GM19328 (cell line): ENCODE results near the gene CFAP61.

Experiments used
- ATAC-seq: cut with Tn5 transposase; IDR thresholded peaks from one replicate; pipeline ENCODE4 v1.9.1; 2021; ENCODE audit warnings: mild to moderate bottlenecking, moderate library complexity; ENCODE audit not compliant: unreplicated experiment

The CFAP61 gene

DNA sequence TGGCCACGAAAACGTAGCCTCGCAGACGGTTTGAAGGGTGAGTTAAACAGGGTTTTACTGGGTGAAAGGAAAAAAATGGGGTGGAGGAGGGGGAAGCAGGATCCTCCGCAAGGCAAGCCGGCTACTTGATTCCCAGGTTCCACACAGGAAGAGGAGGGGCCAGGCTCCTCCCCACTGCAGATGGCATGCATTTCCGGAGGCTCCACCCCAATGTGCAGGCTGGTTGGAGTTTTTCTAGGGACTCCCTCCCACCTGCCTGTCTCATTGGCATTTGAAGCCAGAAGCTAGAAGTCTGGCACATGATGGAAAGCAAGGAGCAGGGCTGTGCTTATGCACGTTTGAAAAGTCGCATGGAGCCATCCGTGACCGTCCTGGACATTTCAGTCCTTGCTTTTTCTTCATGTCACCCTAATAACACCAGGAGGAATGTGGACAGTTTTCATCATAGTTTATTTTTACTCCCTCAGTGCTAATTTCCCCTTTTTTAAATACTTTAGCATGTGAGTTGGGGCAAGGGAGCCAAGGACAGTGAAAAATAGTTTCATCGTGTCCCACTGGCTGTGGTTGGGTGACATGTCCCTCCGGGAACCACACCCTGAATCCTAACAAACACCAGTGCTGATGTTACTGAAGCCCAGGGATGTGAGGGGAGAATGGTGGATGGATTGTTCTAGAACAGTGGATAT is 215.5 kb downstream of the CFAP61 start:
- no peak for ATAC-seq

DNA sequence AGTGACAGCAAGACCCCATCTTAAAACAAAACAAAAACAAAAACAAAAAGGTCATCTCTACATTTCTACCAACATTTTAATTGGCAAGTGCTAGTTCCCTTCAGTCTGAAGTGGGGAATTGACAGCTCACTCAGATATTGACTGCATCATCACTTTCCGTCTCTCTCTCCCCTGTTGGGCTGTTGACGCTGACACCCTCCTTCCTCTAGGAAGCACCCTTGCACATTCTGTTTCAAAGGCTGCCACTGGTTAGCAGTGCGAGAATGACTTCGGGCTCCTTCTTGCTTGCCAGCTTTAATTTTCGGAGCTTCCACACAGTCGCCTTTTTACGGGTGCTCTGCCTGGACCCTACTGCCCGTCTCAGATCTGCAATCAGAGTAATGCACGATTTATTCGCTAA is 218.9 kb downstream of the CFAP61 start:
- ATAC-seq, result no peak

DNA sequence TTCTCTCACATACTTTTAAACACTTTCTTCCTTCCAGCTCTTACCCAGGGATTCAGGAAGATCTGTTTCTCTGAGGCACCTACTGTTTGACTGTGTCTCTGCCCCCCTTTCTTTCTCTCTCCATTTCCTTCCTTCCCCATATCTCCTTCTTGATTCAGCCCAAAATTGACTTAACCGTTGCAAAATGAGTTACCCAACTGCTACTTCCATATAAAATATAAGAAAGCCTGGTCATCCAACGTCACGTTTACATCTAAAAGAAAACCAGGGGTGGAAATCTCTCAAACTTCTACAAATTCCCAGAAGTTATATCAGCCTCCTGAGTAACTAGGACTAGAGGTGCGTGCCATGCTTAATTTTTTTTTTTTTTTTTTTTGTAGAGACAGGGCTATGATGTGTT is 220.4 kb downstream of the CFAP61 start:
- no peak for ATAC-seq

DNA sequence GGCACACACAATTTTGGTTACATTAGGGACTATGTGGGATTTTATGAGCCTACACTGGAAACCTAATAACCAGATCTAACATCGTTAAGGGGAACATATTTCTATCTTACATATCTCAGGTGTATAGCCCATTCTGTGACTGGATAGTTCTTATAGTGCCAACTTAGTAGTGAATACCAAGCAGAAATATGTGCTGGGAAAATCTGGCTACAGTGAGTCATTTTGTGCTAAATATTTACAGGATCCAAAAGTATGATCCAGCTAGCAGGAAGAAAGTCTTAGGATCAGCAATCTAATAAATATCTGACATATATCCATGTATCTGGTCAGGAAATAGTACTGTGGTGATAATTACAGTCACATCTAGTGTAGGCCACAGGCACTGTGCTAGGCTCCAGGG is 221.0 kb downstream of the CFAP61 start:
- no peak for ATAC-seq

DNA sequence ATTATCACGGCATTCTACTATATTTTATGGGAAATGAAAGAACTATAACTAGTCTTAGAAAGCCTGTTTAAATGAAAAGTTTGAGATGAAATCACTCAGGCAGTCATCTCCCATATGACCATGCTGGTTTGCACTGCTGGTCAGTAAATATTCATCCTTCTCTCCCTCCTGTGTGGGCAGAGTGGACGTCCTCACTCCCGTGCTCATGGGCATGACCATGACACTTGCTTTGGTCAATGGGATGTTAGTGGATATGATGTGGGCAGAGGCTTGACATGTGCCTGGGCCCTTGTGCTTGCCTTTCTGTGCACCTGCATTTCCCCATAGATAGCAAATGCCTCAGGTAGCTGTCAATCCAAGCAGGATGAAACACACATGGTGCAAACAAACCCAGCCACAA is 222.5 kb downstream of the CFAP61 start:
- no peak for ATAC-seq

DNA sequence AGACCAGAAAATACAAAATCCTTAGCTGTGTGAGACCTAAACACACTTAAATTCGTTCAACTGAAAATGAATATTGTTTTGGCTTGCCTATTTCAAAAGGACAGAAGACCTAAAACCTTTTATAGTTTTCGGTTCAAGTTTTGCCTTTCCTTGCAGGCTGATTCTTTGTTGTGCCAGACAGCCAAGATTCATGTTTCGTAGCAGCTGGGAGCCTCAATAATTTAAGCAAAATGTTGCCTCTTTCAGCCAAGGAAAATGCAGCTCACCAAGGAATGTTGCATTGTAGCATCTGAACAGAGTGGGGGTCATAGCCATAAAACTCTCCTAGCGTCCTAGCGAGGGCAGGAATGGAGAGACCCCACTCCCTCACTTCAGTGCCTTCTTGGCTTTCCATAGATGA is 223.3 kb downstream of the CFAP61 start:
- no peak for ATAC-seq

DNA sequence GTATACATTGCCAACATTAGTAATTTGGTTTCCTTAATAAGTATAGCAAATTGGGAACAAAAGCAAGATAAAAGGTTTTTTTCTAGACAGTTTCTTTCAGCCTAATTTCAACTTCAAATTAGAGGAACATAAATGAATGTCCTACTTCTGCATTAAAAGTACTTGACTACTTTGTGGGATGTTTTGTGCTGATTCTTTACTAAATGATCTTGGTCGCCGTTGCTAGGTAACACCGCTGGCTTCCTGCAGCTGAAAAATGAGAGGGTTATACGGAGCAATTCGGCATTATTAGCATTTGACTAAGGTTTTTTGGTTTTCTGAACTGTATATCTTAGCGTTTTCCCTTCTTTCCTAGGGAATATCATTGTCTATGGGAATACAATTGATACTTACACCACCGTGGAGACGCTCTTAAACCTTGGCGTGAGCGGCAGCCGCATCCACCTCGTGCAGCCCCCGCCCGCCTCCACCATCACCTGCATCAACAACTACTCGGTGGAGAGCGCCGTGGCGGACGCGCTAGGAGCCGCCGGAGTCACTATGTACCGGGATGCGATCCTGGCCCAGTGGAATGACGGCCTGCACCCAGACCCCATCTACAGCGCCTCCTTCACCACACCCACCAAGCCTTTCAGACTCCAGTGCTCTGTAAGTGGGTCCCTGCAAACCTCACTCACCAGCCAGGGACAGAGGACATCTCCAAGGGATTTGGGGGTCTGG is 224.6 kb downstream of the CFAP61 start:
- no peak for ATAC-seq

DNA sequence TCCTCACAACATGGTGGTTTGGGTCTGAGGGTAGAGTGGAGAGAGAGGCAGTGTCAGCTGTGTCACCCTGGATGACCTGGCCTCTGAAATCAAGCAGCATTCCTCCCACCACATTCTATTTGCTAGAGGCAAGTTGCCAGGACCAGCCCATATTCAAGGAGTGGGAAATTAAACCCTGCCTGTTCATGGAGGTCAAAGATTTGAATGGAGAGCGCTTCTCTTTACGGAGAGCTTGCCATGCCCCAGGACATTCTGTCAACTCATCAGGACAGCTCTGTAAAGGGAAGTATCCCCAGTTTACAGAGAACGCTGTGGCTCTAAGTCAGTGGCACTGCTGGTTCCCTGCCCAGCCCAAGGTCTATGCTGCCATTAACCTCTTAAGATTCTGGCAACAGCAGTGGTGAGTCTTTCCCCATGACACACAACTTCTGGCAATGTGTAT is 225.6 kb downstream of the CFAP61 start:
- ATAC-seq, result no peak

DNA sequence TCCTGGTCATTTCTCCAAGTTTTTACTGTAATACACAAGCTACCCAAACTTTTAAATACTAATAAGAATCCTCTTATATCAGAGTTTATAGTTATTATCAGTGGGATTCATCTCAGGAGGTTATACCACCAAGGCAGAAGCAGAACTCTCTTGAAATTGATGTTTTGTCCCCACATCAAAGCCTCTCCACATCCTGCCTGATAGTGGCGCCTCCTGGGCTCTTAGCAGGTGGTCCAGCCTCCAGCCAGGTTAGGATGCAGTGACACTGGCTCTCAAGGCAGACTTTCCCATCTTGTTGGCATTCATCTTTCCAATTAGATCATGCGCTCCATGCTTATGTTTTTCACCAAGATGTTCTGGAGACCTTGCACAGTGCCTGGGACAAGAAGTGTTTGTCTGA is 233.7 kb downstream of the CFAP61 start:
- no peak for ATAC-seq

DNA sequence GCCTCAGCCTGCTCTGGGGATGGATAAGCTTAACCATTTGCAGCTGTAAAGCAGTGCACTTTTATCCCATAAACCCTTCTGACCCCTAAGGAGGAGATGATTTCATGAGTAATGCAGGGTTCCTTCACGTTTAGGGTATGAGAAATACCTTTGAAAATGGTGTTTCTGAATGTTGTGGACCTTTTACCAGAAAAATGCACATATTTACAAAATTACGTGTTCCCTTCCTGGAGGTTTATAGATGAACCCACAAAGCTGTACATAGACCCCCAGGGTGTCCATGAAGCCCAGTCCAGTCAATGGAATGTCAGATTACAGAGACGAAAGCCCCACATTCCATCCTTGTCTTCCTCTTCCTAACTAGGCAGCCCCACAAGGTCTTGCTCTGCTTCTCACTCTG is 237.0 kb downstream of the CFAP61 start:
- no peak for ATAC-seq

DNA sequence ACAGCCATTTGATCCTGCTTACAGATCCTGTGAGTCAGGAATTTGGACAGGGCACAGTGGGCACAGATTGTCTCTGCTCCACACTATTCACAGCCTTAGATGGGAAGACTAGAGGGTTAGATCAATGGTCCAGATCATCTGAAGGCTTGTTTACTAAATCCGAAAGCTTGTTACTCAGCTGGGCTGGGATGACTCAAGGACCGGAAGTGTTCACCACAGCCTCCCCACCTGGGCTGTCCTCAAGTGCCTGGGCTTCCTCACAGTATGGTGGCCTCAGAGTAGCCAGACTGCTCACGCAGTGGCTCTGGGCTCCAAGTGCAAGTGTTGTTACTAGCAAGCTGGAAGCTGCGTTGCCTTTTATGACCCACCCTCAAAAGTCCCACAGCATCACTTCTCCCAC is 240.1 kb downstream of the CFAP61 start:
- ATAC-seq, result no peak

DNA sequence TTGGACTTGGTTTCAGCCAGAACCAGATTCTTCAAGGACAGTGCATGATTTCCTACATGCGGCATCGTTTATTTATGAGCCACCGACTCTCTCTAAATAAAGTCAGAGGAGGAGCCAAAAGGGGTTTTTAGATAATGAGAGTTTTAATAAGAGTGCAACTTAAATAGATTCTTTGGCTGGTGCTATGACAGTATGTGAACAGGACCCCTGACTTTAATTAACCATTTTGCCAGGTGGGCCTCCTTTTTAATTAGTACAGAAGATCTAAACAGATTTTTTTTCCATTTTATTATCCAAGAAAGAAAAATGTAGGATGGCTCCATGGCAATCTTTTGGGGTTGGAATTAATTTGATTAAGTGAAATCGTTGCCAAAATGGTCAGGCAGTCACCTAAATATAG is 240.8 kb downstream of the CFAP61 start:
- no peak for ATAC-seq

DNA sequence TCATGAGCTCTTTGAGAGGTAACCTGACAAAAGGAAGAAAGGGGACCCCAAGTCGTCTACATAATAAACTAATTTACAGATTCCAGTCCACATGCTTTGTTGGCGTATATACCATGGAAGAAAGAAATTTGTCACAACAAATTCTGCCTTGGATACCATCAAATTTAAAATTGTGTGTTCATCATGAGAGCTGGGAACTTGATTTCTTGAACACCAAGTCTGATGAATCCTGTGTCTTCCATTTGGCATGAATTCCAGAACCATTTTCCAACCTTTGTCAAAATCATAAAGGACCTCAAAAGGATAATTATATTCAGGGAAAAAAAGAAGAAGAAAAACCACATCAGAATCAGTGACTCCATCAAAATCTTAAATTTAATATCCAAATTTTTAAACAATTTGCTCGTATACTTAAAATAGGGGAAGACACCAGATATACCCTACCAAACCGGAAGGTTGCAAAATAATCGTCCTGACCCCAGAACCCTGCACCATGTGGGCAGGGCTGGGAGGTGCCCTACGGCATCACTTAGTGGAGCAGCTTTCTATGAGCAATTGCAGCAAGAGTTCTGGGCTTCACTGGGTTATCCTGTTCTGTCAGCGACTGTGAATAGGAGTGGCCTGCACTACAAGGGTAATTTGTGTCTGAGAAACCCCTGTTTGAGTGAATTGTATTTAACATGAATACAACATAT is 241.5 kb downstream of the CFAP61 start:
- ATAC-seq, result no peak

DNA sequence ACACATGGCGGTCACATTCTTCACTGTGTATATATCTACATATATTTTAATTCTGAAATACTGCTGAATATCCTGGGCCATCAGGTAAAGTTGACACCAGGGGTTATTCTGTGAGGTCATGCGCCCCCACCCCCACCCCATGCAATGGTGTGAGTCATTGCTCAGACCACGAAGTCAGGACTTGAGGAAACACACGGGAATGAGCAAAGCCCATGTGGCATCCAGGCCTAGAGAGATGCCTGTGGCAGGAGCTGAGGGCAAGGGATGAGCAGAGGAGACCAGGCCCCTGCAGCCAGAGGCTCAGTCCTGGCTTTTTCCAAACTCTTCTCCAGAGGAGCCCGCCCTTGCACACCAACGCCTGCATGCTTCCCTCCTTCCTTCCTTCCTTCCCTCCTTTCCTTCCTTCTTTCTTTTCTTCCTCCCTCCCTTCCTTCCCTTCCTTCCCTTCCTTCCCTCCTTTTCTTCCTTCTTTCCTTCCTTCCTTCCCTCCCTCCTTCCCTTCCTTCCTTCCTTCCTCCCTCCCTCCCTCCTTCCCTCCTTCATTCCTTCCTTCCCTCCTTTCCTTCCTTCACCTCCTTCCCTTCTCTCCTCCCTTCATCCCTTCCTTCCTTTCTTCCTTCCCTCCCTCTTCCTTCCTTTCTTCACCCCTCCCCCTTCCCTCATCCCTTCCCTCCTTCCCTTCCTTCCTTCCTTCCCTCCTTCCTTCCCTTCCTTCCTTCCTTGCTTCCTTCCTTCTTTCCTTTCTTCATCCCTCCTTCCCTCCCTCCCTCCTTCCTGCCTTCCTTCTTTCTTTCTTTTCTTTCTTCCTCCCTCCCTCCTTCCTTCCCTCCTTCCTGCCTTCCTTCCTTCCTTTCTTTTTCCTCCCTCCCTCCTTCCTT is 243.5 kb downstream of the CFAP61 start:
- ATAC-seq, result no peak

DNA sequence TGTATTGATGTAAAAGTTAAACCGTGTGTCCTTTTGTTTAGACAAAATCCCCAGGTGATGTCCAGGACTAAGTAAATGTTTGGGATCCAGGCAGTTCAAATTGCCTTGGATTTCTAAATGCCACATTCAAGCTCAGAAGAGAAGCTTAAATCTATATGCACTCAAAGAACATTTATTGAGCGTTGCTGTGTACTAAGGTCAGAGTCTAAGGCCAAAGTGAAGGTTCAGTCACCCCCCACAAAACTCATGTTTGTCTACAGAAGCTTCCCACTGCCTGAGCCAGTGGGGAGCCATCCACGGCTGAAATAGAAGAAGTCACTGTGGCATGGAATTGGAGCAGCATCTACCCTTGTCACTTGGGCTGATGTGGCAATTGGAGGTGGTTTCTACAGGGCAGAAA is 244.8 kb downstream of the CFAP61 start:
- no peak for ATAC-seq

DNA sequence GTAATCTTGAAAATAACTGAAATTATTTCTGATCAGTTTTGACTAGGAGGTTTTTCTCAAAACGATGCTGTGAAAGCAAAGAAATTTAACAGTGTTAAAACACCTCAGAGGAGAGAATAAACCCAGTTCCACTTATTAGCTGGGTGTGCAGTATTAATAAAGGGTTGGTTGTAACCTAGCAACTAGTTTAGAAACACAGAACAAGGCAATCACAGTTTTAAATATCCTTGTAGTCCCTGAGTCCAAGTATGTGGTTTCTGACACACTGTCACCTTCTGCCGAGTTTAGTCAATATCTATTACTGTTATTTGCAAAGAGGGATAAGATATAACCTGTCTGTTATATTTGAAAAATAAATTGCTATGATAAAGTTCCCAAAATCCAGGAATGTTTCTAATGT is 245.4 kb downstream of the CFAP61 start:
- ATAC-seq, result no peak

DNA sequence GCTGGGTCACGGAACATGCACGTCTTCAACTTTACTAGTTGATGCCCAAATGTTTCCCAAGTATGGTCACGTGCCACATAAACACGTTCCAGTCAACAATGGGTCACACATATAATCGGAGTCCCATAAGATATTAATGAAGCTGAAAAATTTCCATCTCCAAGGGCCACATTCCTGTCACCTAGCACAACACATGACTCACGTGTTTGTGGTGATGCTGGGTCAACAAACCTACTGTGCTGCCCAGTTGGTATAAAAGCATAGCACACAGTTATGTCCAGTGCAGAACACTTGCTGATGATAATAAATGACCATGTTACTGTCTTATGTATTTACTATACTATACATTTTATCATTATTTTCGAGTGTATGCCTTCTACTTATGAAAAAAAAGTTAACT is 247.6 kb downstream of the CFAP61 start:
- no peak for ATAC-seq

DNA sequence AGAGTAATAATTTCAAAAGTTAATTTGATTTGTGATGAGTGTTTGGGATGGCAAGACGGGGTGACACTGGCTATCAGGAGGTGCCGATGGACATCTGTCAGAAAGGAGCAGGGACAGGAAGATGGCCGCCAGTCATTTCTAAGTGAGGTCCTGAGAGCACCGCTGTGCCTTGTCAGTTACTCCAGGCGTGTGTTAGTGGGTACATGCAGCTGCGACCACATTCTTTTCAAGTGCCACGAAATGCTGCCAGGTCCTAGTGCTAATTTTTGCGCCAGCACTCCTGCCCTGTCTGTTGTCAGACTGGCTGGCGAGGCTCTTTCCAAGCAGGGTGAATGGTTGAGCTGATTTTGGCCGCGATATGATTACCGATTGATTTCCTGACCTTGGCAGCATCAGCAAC is 251.0 kb downstream of the CFAP61 start:
- no peak for ATAC-seq

DNA sequence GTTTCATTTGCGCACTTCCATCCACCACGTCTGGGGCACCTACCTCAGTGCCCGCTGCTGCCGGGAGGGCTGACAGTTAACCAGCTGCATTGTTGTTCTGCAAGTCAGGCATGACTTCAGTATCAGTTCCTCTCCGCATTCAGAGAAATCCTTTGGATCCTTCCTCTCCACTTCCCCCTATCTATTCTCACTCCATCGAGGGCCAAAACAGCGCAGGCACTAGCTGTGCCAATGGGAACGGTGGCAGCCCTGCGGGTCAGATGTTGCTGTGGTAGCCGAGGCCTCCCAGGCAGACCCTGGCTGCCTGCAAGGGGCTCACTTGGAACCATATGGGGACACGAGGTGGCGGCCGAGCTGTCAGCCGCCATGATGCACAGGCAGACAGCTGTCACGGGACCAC is 251.4 kb downstream of the CFAP61 start:
- ATAC-seq, result no peak

DNA sequence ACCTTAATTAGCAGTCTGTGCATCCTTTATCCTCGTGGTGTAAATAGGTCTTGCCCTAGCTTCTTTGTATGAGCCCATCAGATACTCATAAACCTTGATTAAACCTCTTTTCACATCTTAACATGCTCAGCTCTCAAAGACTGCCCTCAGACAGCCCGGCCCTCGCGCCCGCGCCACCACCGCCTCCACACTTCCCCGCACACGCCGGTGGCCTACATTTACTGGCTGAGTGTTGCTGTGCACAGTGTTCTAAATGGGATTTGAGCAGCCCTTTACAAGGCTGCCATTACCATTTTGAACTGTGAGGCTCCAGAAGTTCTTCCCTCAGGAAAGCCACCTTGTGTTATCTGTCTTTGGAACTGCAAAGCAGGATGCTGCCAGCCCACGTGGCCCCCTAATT is 252.6 kb downstream of the CFAP61 start:
- ATAC-seq, result no peak

DNA sequence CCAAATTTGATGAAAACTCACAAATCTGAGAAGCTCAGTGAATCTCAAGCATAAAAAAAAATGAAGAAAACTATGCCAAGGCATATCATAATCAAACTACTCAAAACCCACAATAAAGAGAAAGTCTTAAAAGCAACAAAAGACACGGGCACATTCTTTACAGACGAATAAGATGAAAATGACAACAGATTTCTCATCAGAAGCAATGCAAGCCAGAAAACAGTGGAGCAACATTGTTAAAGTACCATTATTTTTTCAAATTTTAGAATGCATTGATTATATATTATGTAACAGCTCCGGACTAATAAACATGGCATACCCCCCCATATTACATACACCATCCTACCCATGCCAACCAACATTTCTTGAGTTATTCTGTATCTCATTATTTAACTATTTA is 260.2 kb downstream of the CFAP61 start:
- no peak for ATAC-seq
